Epithelial cell of prostate (primary cell): ENCODE data around the gene RAB40C.
A peak's percentile ranks its signal among the peaks of the same experiment; 100 is the strongest.

Experiments
- DNase-seq: peaks from one replicate; pipeline ENCODE4 v3.0.0-alpha.2; 2011; ENCODE audit warnings: low read depth, low spot score
- H3K27ac ChIP-seq: fragments of 450-650 bp; 2 replicates; pipeline ENCODE4 v1.5.1; 2017; ENCODE audit warnings: mild to moderate bottlenecking

RAB40C gene

DNA sequence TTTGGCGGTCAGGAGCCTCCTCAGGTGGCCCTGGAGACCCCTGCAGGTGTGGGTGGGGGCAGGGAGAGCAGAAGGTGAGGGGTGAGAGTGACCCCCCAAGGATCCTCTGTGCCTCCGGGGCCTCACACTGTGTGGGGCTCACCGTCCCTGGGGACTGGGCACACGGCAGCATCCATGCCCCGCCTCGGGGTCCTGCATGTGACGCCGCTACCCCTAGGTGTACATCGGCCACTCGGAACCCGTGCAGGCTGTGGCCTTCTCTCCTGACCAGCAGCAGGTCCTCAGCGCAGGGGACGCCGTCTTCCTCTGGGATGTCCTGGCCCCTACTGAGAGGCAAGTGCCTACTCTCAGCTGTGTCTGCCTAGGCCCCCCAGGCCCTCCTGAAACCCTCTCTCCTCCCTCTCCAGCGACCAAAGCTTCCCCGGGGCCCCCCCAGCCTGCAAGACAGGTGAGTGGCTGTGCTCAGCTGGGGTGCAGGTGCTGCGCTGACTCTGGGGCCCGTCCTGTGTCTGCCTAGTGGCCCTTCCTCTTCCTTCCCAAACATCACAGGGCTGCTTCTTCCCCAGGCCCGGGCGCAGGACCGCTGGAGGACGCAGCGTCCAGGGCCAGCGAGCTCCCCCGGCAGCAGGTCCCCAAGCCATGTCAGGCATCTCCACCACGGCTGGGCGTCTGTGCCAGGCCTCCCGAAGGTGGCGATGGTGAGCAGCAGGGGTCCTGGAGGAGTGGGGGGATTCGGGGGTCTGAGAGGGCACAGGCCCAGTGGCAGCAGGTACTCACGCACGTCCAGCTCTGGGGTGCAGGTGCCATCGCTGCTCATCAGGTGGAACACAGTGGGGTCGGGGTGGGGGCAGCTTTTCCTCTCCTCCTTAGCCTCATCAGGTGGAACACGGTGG, 69.1 kb downstream of the RAB40C start:
- H3K27ac ChIP-seq, result no peak overlapping the region
- DNase-seq, result no peak

DNA sequence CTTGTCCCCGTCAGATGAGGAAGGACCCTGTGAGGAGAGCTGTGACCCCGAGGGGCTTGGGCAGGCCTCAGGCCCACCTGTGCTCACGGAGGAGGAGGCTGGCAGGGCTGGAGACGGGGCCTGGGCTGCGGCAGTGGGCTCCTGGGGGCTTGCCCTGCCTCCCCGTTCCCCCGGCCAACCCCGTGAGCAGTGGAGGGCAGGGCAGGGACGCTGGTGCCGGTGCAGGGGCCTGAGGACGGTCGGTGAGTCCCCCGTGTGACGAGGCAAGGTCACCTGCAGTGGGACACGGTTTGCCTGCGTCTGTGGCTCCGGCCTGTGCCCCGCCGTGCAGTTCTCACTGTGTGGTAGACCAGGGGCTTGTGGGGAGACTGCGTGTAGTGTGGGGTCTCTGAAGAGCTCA, 69.8 kb downstream of the RAB40C start:
- DNase-seq, result no peak
- no peak overlapping the region for H3K27ac ChIP-seq

DNA sequence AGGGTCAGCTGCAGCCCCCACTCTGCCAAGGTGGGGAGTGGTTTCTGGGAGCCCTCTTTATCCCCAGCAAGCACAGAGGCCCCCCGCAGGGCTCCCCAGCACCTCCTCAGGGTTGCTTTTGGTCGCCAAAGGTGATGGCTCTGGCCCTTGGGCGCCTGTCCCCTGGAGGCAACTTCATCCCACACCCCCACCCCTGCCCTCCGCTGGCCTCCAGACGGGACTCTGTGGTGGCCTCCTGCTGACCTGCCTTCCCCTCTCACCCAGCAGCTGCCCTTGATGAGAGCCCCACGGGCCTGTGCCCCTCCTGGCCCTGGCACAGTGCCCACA, 70.2 kb downstream of the RAB40C start:
- DNase-seq, result no peak
- H3K27ac ChIP-seq, result no peak overlapping the region

DNA sequence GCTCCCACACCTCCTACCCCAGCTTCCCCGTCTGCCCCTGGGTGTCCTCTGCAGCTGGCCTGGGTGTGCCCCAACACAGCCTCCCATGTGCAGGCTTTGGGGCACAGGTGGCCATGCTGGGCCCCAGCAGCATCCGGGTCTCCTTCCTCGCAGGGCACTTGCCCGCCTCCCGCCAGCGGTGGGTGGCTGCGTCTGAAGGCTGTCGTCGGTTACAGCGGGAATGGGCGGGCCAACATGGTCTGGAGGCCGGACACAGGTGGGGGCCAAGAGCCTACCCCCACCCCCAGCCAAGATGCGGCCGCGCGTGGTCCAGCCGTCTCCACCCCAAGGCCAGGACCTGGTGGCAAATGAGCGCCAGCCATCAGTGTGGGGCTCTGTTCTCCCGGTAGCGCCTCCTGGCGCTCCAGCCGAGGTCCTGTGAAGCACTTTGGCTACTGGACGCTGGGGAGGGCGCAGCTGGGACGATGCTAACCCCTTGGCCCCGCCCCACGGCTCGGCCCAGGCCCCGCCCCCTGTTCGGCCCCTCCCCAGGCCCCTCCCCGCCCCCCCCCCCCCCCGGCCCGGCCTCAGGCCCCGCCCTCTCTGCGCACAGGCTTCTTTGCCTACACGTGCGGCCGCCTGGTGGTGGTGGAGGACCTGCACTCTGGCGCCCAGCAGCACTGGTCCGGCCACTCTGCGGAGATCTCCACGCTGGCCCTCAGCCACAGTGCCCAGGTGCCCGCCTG, 70.8 kb downstream of the RAB40C start:
- DNase-seq, result no peak

DNA sequence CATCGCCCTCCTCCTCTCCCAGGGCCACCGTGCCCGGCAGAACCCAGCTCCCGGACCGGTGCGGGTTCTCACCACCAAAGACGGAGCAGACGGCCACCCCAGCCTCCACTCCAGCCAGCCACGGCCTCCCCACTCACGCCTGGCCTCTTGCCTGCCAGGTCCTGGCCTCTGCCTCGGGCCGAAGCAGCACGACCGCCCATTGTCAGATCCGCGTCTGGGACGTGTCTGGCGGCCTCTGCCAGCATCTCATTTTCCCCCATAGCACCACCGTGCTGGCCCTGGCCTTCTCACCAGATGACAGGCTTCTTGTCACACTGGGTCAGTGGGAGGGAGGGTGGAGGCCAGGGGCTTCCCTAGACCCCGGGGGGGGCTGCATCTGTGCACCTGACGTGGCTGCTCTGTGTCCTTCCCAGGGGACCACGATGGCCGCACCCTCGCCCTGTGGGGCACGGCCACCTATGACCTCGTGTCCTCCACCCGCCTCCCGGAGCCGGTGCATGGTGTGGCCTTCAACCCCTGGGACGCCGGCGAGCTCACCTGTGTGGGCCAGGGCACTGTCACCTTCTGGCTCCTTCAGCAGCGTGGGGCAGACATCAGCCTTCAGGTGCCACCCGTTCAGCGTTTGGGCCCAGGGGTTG, 71.4 kb downstream of the RAB40C start:
- H3K27ac ChIP-seq, result no peak overlapping the region
- DNase-seq, result no peak

More for the DNA sequence above, 70.8 kb downstream of the RAB40C start:
- no peak overlapping the region for H3K27ac ChIP-seq

DNA sequence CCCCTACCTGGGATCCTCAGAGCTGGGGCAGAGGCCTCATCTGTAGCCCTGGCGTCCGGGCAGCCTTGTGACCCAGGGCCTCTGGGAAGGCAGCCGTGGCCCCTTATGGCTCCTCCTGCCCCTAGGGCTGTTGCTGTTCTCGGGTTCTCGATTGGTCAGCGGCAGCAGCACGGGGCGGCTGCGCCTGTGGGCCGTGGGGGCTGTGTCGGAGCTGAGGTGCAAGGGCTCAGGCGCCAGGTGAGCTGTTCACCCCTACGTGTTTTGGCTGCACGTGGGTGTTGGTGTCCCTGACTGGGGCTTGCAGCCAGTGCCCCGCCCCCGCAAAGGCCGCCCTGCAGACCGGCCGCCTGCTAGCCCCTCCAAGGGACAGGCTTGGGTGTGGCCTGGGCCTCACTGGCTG, 72.2 kb downstream of the RAB40C start:
- H3K27ac ChIP-seq, result no peak overlapping the region
- DNase-seq, result no peak

DNA sequence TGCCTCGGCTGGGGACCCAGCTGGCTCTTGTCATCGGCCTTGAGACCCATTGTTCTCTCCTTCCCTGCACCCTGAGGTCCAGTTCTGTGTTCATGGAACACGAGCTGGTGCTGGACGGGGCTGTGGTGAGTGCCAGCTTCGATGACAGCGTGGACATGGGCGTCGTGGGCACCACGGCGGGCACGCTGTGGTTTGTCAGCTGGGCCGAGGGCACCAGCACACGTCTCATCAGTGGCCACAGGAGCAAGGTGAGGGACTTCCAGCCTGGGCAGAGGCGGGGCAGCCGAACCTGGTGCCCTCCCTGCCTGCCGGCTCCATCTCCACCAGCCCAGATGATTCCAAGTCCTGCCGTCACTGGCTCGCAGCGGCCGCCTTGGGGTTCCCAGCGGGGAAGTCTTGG, 72.7 kb downstream of the RAB40C start:
- no peak overlapping the region for H3K27ac ChIP-seq
- no peak for DNase-seq

DNA sequence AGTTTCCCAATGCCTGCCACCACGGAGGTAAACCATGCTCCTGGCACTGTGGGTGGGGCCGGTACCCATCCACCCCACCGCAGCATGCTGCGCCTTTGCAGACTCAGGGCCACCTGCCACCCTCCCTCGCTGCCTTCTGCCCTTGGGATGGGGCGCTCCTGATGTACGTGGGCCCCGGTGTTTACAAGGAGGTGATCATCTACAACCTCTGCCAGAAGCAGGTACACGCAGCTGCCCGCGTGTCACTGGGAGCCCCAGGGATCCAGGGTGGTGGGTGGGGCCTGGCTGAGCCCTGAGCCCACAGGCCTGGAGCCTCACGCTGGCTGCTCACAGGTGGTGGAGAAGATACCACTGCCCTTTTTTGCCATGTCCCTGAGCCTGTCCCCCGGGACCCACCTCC, 76.7 kb downstream of the RAB40C start:
- no peak overlapping the region for H3K27ac ChIP-seq
- no peak for DNase-seq

DNA sequence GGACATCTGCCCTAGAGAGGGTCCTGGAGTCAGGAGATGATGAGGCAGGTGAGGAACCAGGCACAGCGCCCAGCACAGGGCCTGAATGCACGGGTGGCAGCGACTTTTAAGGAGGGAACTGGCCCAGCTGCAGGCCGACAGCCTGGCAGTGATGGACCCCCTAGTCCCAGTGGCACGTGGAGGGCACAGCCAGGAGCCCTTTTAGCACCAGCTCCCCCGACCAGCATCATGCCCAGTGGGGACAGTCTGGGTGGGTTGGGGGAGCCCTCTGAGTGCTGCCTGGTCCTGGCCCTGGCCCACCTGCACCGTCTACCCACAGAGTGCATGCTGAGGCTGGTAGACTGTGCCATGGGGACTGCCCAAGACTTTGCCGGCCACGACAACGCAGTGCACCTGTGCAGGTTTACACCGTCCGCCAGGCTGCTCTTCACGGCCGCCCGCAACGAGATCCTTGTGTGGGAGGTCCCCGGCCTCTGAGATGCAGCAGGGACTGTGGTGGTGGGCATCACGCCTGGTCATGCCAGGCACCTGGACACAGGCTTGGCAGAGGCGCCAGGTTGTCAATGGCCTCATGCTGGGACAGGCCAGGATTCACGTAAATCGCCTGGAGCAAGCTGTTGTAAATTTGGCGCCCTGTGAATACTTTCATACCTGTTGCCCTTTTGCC, 77.4 kb downstream of the RAB40C start:
- DNase-seq, result no peak
- H3K27ac ChIP-seq, result peak overlapping the region; percentile 60

DNA sequence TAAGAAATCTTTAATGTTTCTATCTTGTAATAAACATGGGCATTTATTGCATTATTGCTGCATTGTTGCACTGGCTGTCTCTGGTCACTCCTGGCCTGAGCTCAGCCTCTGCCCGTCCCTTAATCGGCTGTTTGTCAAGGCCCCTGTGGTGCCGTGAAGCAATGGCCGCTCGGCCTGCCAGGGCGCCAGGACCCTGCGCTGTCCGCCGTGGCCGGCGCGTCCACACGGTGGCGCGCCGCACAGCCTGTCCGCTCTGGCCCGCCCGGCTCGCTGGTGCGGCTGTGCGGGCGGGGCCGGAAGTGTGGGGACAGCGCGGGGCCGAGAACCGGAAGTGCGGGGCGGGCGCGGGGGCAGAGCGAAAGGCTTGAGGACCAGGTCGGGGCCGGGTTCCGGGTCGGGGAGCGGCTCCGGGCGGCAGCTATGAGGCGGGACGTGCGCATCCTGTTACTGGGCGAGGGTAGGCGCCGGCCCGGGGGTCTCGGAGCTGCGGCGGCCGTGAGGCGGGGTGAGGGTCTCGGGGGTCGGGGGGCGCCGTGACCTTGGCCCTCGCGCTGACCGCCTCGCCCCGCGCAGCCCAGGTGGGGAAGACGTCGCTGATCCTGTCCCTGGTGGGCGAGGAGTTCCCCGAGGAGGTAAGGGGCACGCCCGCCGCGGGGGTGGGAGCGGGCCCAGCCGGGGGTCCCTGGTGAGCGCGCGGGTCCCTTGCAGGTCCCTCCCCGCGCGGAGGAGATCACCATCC, 78.1 kb downstream of the RAB40C start, which contains the start of gene RHOT2:
TSS of gene RHOT2 (plus strand) at position 353 of the 739 bp plus-strand sequence. CDS start at position 421, 68 bp downstream.
- peak within 1 kb of the TSS; percentile 60 for H3K27ac ChIP-seq
- DNase-seq, result peak; percentile 26

DNA sequence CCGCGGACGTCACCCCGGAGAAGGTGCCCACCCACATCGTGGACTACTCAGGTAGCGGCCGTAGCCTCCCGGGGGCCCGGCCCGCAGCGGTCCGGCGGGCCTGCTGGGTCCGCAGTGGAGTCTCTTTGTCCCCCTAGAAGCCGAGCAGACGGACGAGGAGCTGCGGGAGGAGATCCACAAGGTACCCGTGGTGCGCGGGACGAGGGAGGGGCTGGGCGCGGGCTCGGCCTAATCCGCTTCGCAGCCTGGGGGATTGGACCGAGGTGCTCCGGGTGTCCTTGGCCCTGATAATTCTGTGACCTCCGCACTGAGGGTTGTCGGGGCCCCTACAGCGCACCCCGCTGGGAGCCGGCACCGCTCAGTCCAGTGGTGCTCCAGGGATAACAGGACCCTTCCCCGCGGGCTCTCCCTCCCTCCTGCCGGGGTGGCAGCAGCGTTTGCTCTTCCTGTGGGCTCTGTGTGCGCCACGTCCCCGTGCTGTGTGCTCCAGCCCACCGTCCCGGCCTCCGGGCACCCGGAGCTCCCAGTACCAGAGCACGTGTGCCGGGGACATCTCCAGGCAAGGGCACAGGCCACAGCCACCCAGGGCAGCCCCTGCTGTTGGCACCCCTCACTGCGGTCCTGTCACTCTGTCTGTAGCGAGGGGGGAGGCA, 78.8 kb downstream of the RAB40C start:
- peak overlapping the region; percentile 60 for H3K27ac ChIP-seq
- no peak for DNase-seq

DNA sequence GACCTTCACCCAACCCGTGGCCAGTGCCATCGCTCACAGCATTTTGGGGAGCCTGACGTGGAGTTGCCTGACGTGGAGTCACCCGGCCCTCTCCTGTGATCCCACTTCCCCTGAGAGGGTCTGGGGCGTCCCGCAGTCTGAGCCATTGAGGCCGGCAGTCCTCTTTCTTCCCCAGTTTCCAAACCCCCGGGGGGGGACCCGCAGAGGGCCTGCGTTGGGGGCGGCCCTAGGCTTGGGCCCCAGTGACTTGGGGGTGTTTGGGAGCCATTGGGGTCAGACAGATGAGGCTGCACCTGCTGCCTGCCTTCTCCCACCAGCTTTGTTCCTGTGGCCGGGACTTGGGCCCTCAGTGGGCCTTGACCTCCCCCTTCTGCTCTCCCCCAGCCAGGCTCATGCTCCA, 79.8 kb downstream of the RAB40C start:
- no peak overlapping the region for H3K27ac ChIP-seq

DNA sequence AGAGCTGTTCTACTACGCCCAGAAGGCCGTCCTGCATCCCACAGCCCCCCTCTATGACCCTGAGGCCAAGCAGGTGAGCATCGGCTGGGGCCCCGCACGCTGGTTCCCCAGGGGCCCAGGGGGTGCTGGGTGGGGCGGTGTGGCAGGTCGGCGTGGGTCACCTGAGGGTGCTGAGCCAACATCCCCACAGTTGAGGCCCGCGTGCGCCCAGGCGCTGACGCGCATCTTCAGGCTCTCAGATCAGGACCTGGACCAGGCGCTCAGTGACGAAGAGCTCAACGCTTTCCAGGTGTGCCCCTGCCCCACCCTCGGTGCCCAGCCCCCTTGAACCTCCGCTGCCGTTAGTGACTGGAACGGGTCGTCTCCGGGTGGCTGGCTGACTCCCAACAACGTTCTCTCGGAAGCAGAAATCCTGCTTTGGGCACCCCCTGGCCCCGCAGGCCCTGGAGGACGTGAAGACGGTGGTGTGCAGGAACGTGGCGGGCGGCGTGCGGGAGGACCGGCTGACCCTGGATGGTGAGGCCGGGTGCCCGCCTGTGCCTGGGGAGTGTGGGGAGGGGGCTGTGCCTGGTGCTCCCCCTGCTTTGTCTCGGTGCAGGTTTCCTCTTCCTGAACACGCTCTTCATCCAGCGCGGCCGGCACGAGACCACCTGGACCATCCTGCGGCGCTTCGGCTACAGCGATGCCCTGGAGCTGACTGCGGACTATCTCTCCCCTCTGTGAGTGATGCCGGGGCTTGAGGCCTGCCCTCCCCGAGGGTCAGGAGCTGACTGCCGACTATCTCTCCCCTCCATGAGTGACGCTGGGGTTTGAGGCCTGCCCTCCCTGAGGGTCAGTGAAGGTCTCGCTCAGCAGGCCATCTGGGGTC, 80.9 kb downstream of the RAB40C start:
- no peak for DNase-seq
- H3K27ac ChIP-seq, result no peak overlapping the region

More for the DNA sequence above, 79.8 kb downstream of the RAB40C start:
- DNase-seq, result no peak

DNA sequence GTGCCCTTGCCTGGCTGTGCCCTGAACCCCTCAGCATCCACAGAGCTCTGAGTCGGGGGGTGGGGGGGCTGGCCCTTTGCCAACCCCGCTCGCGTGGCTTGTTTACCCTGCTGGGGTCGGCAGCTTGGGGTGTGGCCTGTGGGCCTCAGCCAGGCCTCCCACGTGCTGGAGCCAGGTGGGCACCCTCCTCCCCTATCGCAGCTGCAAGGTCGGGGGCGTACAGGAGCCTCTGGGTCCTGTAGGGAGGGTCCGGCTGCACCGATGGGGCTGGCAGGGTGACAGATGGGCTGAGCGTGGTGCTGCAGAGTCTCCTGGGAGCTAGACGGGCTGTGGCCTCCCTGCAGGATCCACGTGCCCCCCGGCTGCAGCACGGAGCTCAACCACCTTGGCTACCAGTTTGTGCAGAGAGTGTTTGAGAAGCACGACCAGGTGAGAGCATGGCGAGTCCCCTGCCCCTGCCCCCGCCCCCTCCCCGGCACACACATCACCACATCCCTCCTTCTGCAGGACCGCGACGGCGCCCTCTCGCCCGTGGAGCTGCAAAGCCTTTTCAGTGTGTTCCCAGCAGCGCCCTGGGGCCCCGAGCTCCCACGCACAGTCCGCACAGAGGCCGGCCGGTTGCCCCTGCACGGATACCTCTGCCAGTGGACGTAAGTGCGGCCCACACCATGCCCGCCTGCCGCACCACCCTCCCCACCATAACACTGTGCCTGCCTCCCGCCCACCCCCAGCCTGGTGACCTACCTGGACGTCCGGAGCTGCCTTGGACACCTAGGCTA, 81.7 kb downstream of the RAB40C start:
- no peak overlapping the region for H3K27ac ChIP-seq
- no peak for DNase-seq

DNA sequence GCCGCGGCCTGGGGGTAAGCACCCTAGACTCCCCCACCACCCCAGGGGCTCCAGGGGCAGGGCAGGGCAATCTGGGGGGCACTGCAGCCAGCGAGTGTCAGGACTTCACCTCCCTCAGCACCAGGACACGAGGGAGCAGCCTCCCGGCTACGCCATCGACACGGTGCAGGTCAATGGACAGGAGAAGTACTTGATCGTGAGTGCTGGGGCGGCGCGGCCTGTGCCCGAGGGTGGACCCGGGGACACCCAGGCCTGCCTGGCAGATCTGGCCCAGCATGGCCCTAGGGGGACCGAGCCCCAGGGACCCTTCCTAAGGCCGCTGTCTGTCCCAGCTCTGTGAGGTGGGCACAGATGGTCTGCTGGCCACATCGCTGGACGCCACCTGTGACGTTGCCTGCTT, 82.5 kb downstream of the RAB40C start:
- no peak for DNase-seq
- no peak overlapping the region for H3K27ac ChIP-seq

DNA sequence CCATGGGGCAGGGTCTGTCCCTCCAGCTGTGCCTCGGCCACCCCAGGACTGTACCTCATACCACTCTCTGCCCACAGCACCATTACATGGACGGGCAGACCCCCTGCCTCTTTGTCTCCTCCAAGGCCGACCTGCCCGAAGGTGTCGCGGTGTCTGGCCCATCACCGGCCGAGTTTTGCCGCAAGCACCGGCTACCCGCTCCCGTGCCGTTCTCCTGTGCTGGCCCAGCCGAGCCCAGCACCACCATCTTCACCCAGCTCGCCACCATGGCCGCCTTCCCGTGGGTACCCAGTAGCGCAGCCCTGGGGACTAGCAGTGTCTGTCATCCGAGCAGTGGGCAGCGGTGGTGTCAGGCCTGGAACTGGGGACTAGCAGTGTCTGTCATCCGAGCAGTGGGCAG, 83.0 kb downstream of the RAB40C start:
- H3K27ac ChIP-seq, result peak overlapping the region; percentile 39

DNA sequence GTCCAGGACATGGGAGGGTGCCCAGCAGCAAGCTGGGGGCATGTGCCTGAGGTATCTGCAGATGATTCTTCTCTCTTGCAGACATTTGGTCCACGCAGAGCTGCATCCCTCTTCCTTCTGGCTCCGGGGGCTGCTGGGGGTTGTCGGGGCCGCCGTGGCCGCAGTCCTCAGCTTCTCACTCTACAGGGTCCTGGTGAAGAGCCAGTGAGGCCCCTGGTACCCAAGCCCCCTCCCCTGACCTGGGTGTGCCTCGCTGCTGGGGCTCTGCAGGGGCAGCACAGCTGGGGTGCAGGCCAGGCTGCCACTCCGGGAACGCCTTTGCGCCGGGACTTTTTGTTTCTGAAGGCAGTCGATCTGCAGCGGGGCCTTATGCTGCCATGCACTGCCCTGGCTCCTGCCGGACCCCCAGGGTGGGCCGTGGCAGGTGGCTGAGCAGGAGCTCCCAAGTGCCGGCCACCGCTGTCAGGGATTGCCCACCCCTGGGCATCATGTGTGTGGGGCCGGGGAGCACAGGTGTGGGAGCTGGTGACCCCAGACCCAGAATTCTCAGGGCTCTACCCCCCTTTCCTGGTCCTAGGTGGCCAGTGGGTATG, 83.6 kb downstream of the RAB40C start:
- DNase-seq, result no peak
- peak overlapping the region; percentile 39 for H3K27ac ChIP-seq

More for the DNA sequence above, 83.0 kb downstream of the RAB40C start:
- no peak for DNase-seq
